ENCODE results near the gene BHLHE23. TPM values are rescaled to one million over a fixed set of nuclear protein-coding genes. Genes with fewer than 3 reads are reported as not detected.

The BHLHE23 gene
- total RNA-seq, 1 experiment from 2014 or later, result not detected

- 0 out of 4 replicates have a peak, but pooled peaks cover 0 to 4% of the 10 kb centered on the region in 2 experiments for H3K36me3 ChIP-seq (ENCODE audit: control insufficient read depth in 1 of 2, insufficient read depth in 2 of 2, low read length in 2 of 2)
- peaks cover 5 to 10% of the 10 kb centered on the region in 2 experiments; a peak in 2 of 4 replicates for H3K4me1 ChIP-seq (ENCODE audit: control insufficient read depth in 1 of 2, insufficient read depth in 2 of 2, low read length in 2 of 2)
- no peak for DNase-seq (ENCODE audit: low read depth, low spot score)
- BruUV-seq (replicated peaks), result no TSS peak
- no peaks in the 10 kb centered on the region for H3K9me3 ChIP-seq (ENCODE audit: control insufficient read depth in 1 of 2, insufficient read depth in 1 of 2, low read depth in 1 of 2, low read length in 2 of 2)
- no peaks in the 10 kb centered on the region for H3K9me2 ChIP-seq (ENCODE audit: insufficient read depth)
- ATAC-seq, result no peak
- no peak overlapping the region for H3K4me2 ChIP-seq (ENCODE audit: low read length)
- no peak overlapping the region for H3K9ac ChIP-seq (ENCODE audit: low read length)
- H2AFZ ChIP-seq (ENCODE audit: low read depth, low read length, poor library complexity, severe bottlenecking), result no peak overlapping the region
- ChIA-PET RAD21 (ENCODE audit: low non-redundant PET in 1 of 2, low total read pairs in 2 of 2, uncharacterized antibody in 2 of 2, unreplicated experiment in 2 of 2) (no interaction called here), POLR2A (no interaction called here), CTCF (interaction anchor here (1.6 kb wide), 1 partner anchor 40 kb away, joined by 5 read pairs; no protein-coding TSS in a partner anchor)
- H3K4me3 ChIP-seq (replicated peaks in 1 of 2; ENCODE audit: low read depth in 1 of 2, low read length in 2 of 2), result no peak overlapping the region
- H4K20me1 ChIP-seq (ENCODE audit: insufficient read depth), result no peaks in the 10 kb centered on the region
- TF ChIP-seq, protein P1, sequence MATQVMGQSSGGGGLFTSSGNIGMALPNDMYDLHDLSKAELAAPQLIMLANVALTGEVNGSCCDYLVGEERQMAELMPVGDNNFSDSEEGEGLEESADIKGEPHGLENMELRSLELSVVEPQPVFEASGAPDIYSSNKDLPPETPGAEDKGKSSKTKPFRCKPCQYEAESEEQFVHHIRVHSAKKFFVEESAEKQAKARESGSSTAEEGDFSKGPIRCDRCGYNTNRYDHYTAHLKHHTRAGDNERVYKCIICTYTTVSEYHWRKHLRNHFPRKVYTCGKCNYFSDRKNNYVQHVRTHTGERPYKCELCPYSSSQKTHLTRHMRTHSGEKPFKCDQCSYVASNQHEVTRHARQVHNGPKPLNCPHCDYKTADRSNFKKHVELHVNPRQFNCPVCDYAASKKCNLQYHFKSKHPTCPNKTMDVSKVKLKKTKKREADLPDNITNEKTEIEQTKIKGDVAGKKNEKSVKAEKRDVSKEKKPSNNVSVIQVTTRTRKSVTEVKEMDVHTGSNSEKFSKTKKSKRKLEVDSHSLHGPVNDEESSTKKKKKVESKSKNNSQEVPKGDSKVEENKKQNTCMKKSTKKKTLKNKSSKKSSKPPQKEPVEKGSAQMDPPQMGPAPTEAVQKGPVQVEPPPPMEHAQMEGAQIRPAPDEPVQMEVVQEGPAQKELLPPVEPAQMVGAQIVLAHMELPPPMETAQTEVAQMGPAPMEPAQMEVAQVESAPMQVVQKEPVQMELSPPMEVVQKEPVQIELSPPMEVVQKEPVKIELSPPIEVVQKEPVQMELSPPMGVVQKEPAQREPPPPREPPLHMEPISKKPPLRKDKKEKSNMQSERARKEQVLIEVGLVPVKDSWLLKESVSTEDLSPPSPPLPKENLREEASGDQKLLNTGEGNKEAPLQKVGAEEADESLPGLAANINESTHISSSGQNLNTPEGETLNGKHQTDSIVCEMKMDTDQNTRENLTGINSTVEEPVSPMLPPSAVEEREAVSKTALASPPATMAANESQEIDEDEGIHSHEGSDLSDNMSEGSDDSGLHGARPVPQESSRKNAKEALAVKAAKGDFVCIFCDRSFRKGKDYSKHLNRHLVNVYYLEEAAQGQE (IDR thresholded peaks at IDR 0.05; ENCODE audit: low read depth), result no peak
- TF ChIP-seq ZFX (IDR thresholded peaks at IDR 0.05) (no peak), JUND (IDR thresholded peaks at IDR 0.05) (no peak), EZH2phosphoT487 (IDR thresholded peaks at IDR 0.05; ENCODE audit: borderline replicate concordance) (no peak), SP1 (IDR thresholded peaks at IDR 0.05; ENCODE audit: low read depth) (no peak), POLR2AphosphoS5 (IDR thresholded peaks at IDR 0.05; ENCODE audit: low read depth, low read length) (no peak), FOSL1 (IDR thresholded peaks at IDR 0.05; ENCODE audit: low read depth) (no peak)
- H3K79me2 ChIP-seq (ENCODE audit: insufficient read depth, low read length), result no peaks in the 10 kb centered on the region
- no peak overlapping the region for H3K27ac ChIP-seq (ENCODE audit: low read depth, low read length)
- H3K27me3 ChIP-seq (ENCODE audit: insufficient read depth, low read length), result no peaks in the 10 kb centered on the region
- intact Hi-C loops (cut with micrococcal nuclease), result no loop called here
These were observed 37.5 kb downstream of the BHLHE23 start for GRCh38 chr20:62969179-62969760.

Data from HCT116 (cell line).